A673 (cell line): Measurements from ENCODE around the gene ADM2. TPM values are rescaled to one million over a fixed set of nuclear protein-coding genes. Genes with fewer than 3 reads are reported as not detected.

Experiments
- BruUV-seq: library from RNA; stranded (reverse); fragments of 400-500 nt; replicated peaks from 2 replicates; lab custom pipeline; 2021; lab: Mats Ljungman, UMichigan
- CTCF ChIA-PET: fragments of 300-600 bp; sonication (Branson Sonifier 250); formaldehyde crosslinking; loops from one replicate; lab custom pipeline; 2022; ENCODE audit warnings: antibody characterized with exemption; lab: Charles Lee
- POLR2A ChIA-PET: fragments of 300-600 bp; sonication (Branson Sonifier 250); formaldehyde crosslinking; loops from one replicate; lab custom pipeline; 2022; ENCODE audit warnings: antibody characterized with exemption; ENCODE audit not compliant: low non-redundant PET; lab: Charles Lee
- DNase-seq: peaks from one replicate; pipeline ENCODE4 v3.0.0-alpha.2; 2015; ENCODE audit warnings: low spot score
- H3K27ac ChIP-seq: fragments of 200-600 bp; sonication (generic); 2 replicates; pipeline ENCODE4 v1.5.1; 2016; ENCODE audit warnings: mixed run types, low read depth, mild to moderate bottlenecking, mixed read lengths, antibody characterized with exemption, low read length; ENCODE audit not compliant: poor library complexity, severe bottlenecking
- H3K27me3 ChIP-seq: fragments of 200-600 bp; sonication (generic); replicated peaks from 2 replicates; pipeline ENCODE4 v1.6.1; 2017; ENCODE audit warnings: mixed run types, low read depth, mild to moderate bottlenecking, mixed read lengths, antibody characterized with exemption, low read length; ENCODE audit not compliant: insufficient read depth, poor library complexity
- H3K36me3 ChIP-seq: fragments of 200-600 bp; sonication (generic); 2 replicates; pipeline ENCODE4 v1.6.1; 2016; ENCODE audit warnings: mixed run types, mild to moderate bottlenecking, mixed read lengths, antibody characterized with exemption, low read length; ENCODE audit not compliant: insufficient read depth, poor library complexity, severe bottlenecking
- H3K4me1 ChIP-seq: fragments of 200-600 bp; sonication (generic); 2 replicates; pipeline ENCODE4 v1.6.1; 2017; ENCODE audit warnings: mixed run types, mild to moderate bottlenecking, mixed read lengths, antibody characterized with exemption, low read length; ENCODE audit not compliant: insufficient read depth, poor library complexity, severe bottlenecking
- H3K4me3 ChIP-seq: fragments of 200-600 bp; sonication (generic); 2 replicates; pipeline ENCODE4 v1.5.1; 2016; ENCODE audit warnings: low read depth, mixed run types, mild to moderate bottlenecking, mixed read lengths, low read length; ENCODE audit not compliant: poor library complexity, severe bottlenecking
- H3K9me3 ChIP-seq: fragments of 200-600 bp; sonication (generic); 2 replicates; pipeline ENCODE4 v1.6.1; 2016; ENCODE audit warnings: mixed run types, low read depth, mild to moderate bottlenecking, mixed read lengths, antibody characterized with exemption, low read length; ENCODE audit not compliant: poor library complexity, severe bottlenecking
- EZH2 ChIP-seq: fragments of 200-600 bp; sonication (generic); IDR thresholded peaks from 2 replicates; pipeline ENCODE4 v1.6.1; 2017; ENCODE audit warnings: borderline replicate concordance, low read depth, mild to moderate bottlenecking, mixed read lengths, antibody characterized with exemption, low read length; ENCODE audit not compliant: poor library complexity, severe bottlenecking
- intact Hi-C: fragments of 100-400 bp; cut with micrococcal nuclease; formaldehyde crosslinking; loops from one replicate; pipeline ENCODE4 v1.10.0; 2022; ENCODE audit not compliant: unreplicated experiment
- total RNA-seq: library from RNA; stranded (reverse); gene quantifications from 2 replicates; pipeline ENCODE4 v1.2.3, GENCODE V29; 2021
- TF ChIP-seq, protein P1 (sequence below): fragments of 300-800, 200-600 bp; sonication (generic); conservative IDR thresholded peaks from 2 replicates; pipeline ENCODE4 v1.5.1; 2017; ENCODE audit warnings: low read depth, mild to moderate bottlenecking, antibody characterized with exemption, low read length, moderate library complexity, mixed read lengths

Gene ADM2
- total RNA-seq, 1 experiment from 2014 or later, result 5.4 TPM

DNA sequence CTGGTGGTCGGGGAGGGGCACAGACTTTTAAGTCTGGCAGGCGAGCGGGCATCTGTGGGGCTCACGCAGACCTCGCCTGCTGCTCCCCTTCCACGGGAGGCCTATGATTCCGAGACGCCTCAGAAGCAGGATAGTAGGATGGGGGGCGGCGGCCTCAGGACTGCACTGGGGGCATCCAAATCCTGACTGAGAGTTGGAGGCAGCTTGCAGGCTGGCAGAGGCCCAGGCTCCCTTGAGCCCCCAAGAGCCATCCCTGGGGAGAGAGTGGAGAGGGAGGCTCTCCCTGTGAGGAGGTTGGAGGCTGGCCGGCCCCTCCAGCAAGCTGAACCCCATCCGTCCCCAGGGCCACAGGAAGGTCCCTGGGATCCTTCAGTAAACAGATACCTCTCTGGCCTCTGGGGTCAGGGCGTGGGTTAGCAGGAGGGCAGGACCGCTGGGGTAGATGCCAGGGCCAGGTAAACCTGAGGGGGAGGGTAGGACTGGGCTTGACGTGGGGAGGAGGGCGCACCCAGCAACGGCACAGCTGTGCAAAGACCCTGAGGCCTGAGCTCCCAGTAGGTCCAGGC, 39.8 kb upstream of the ADM2 start:
- Histone ChIP-seq H3K27me3 (no peaks in the 10 kb centered on the region), H3K27ac (no peak overlapping the region), H3K4me3 (no peak overlapping the region), H3K36me3 (peaks cover 65% of the 10 kb centered on the region), H3K4me1 (no peaks in the 10 kb centered on the region), H3K9me3 (no peaks in the 10 kb centered on the region)
- TF ChIP-seq, protein P1, sequence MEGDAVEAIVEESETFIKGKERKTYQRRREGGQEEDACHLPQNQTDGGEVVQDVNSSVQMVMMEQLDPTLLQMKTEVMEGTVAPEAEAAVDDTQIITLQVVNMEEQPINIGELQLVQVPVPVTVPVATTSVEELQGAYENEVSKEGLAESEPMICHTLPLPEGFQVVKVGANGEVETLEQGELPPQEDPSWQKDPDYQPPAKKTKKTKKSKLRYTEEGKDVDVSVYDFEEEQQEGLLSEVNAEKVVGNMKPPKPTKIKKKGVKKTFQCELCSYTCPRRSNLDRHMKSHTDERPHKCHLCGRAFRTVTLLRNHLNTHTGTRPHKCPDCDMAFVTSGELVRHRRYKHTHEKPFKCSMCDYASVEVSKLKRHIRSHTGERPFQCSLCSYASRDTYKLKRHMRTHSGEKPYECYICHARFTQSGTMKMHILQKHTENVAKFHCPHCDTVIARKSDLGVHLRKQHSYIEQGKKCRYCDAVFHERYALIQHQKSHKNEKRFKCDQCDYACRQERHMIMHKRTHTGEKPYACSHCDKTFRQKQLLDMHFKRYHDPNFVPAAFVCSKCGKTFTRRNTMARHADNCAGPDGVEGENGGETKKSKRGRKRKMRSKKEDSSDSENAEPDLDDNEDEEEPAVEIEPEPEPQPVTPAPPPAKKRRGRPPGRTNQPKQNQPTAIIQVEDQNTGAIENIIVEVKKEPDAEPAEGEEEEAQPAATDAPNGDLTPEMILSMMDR, result no peak
- TF ChIP-seq EZH2, result no peak
- ChIA-PET POLR2A (no interaction called here), CTCF (no interaction called here)
- intact Hi-C loops, result no loop called here
- DNase-seq, result no peak
- BruUV-seq, result no TSS peak

- Histone ChIP-seq H3K27me3 (no peaks in the 10 kb centered on the region), H3K9me3 (no peaks in the 10 kb centered on the region), H3K27ac (no peak overlapping the region), H3K4me3 (no peak overlapping the region), H3K4me1 (no peaks in the 10 kb centered on the region), H3K36me3 (peaks cover 66% of the 10 kb centered on the region)
- ChIA-PET CTCF (no interaction called here), POLR2A (no interaction called here)
- TF ChIP-seq, protein P1, result no peak
- TF ChIP-seq EZH2, result no peak
- intact Hi-C loops, result no loop called here
- BruUV-seq, result no TSS peak
- no peak for DNase-seq
These were observed 38.1 kb upstream of the ADM2 start for GRCh38 chr22:50443197-50443596.

GRCh38 chr22:50443801-50444625, 37.3 kb upstream of the ADM2 start:
- TF ChIP-seq, protein P1, result no peak
- no peak for TF ChIP-seq EZH2
- Histone ChIP-seq H3K36me3 (peaks cover 63% of the 10 kb centered on the region), H3K4me3 (no peak overlapping the region), H3K9me3 (no peaks in the 10 kb centered on the region), H3K4me1 (no peaks in the 10 kb centered on the region), H3K27me3 (no peaks in the 10 kb centered on the region), H3K27ac (no peak overlapping the region)
- ChIA-PET CTCF (no interaction called here), POLR2A (no interaction called here)
- no TSS peak for BruUV-seq
- intact Hi-C loops, result no loop called here
- no peak for DNase-seq
